A673 (cell line): ENCODE measurements around the gene FICD. TPM values are rescaled to one million over a fixed set of nuclear protein-coding genes. Genes with fewer than 3 reads are reported as not detected.
A peak's percentile ranks its signal among the peaks of the same experiment; 100 is the strongest.

Experiments
- BruUV-seq: library from RNA; stranded (reverse); fragments of 400-500 nt; replicated peaks from 2 replicates; lab custom pipeline; 2021; lab: Mats Ljungman, UMichigan
- CTCF ChIA-PET: fragments of 300-600 bp; sonication (Branson Sonifier 250); formaldehyde crosslinking; loops from one replicate; lab custom pipeline; 2022; ENCODE audit warnings: antibody characterized with exemption; lab: Charles Lee
- POLR2A ChIA-PET: fragments of 300-600 bp; sonication (Branson Sonifier 250); formaldehyde crosslinking; loops from one replicate; lab custom pipeline; 2022; ENCODE audit warnings: antibody characterized with exemption; ENCODE audit not compliant: low non-redundant PET; lab: Charles Lee
- DNase-seq: peaks from one replicate; pipeline ENCODE4 v3.0.0-alpha.2; 2015; ENCODE audit warnings: low spot score
- H3K27ac ChIP-seq: fragments of 200-600 bp; sonication (generic); 2 replicates; pipeline ENCODE4 v1.5.1; 2016; ENCODE audit warnings: mixed run types, low read depth, mild to moderate bottlenecking, mixed read lengths, antibody characterized with exemption, low read length; ENCODE audit not compliant: poor library complexity, severe bottlenecking
- H3K27me3 ChIP-seq: fragments of 200-600 bp; sonication (generic); replicated peaks from 2 replicates; pipeline ENCODE4 v1.6.1; 2017; ENCODE audit warnings: mixed run types, low read depth, mild to moderate bottlenecking, mixed read lengths, antibody characterized with exemption, low read length; ENCODE audit not compliant: insufficient read depth, poor library complexity
- H3K36me3 ChIP-seq: fragments of 200-600 bp; sonication (generic); 2 replicates; pipeline ENCODE4 v1.6.1; 2016; ENCODE audit warnings: mixed run types, mild to moderate bottlenecking, mixed read lengths, antibody characterized with exemption, low read length; ENCODE audit not compliant: insufficient read depth, poor library complexity, severe bottlenecking
- H3K4me1 ChIP-seq: fragments of 200-600 bp; sonication (generic); 2 replicates; pipeline ENCODE4 v1.6.1; 2017; ENCODE audit warnings: mixed run types, mild to moderate bottlenecking, mixed read lengths, antibody characterized with exemption, low read length; ENCODE audit not compliant: insufficient read depth, poor library complexity, severe bottlenecking
- H3K4me3 ChIP-seq: fragments of 200-600 bp; sonication (generic); 2 replicates; pipeline ENCODE4 v1.5.1; 2016; ENCODE audit warnings: low read depth, mixed run types, mild to moderate bottlenecking, mixed read lengths, low read length; ENCODE audit not compliant: poor library complexity, severe bottlenecking
- H3K9me3 ChIP-seq: fragments of 200-600 bp; sonication (generic); 2 replicates; pipeline ENCODE4 v1.6.1; 2016; ENCODE audit warnings: mixed run types, low read depth, mild to moderate bottlenecking, mixed read lengths, antibody characterized with exemption, low read length; ENCODE audit not compliant: poor library complexity, severe bottlenecking
- CTCF ChIP-seq: fragments of 300-800, 200-600 bp; sonication (generic); conservative IDR thresholded peaks from 2 replicates; pipeline ENCODE4 v1.5.1; 2017; ENCODE audit warnings: low read depth, mild to moderate bottlenecking, antibody characterized with exemption, low read length, moderate library complexity, mixed read lengths
- EZH2 ChIP-seq: fragments of 200-600 bp; sonication (generic); IDR thresholded peaks from 2 replicates; pipeline ENCODE4 v1.6.1; 2017; ENCODE audit warnings: borderline replicate concordance, low read depth, mild to moderate bottlenecking, mixed read lengths, antibody characterized with exemption, low read length; ENCODE audit not compliant: poor library complexity, severe bottlenecking
- intact Hi-C: fragments of 100-400 bp; cut with micrococcal nuclease; formaldehyde crosslinking; loops from one replicate; pipeline ENCODE4 v1.10.0; 2022; ENCODE audit not compliant: unreplicated experiment
- total RNA-seq: library from RNA; stranded (reverse); gene quantifications from 2 replicates; pipeline ENCODE4 v1.2.3, GENCODE V29; 2021

Gene FICD
- total RNA-seq, 1 experiment from 2014 or later: 3.6 TPM

- H3K27me3 ChIP-seq: peaks cover 26% of the 10 kb centered on the region
- ChIA-PET CTCF (no interaction called here), POLR2A (no interaction called here)
- TF ChIP-seq CTCF: peak; percentile 80
- no peak for TF ChIP-seq EZH2
- no peak overlapping the region for H3K4me3 ChIP-seq
- no peaks in the 10 kb centered on the region for H3K9me3 ChIP-seq
- intact Hi-C loops: no loop called here
- H3K27ac ChIP-seq: no peak overlapping the region
- DNase-seq: peak; percentile 69
- H3K36me3 ChIP-seq: no peaks in the 10 kb centered on the region
- no peaks in the 10 kb centered on the region for H3K4me1 ChIP-seq
- BruUV-seq: no TSS peak
These were observed 20.0 kb upstream of the FICD start for GRCh38 chr12:108495054-108495453.

- TF ChIP-seq CTCF (no peak), EZH2 (no peak)
- intact Hi-C loops: no loop called here
- Histone ChIP-seq H3K36me3 (no peaks in the 10 kb centered on the region), H3K27ac (no peak overlapping the region), H3K9me3 (no peaks in the 10 kb centered on the region), H3K27me3 (peaks cover 26% of the 10 kb centered on the region), H3K4me1 (no peaks in the 10 kb centered on the region), H3K4me3 (no peak overlapping the region)
- POLR2A ChIA-PET: no interaction called here
- CTCF ChIA-PET: no interaction called here
- no TSS peak for BruUV-seq
- DNase-seq: no peak
These were observed 19.1 kb upstream of the FICD start for GRCh38 chr12:108495823-108496579.

GRCh38 chr12:108498136-108498535 lies 16.9 kb upstream of the FICD start:
- DNase-seq: no peak

More at GRCh38 chr12:108498136-108498535, 16.9 kb upstream of the FICD start:
- intact Hi-C loops: no loop called here
- H3K4me3 ChIP-seq: no peak overlapping the region
- POLR2A ChIA-PET: no interaction called here
- H3K36me3 ChIP-seq: no peaks in the 10 kb centered on the region
- CTCF ChIA-PET: no interaction called here
- H3K9me3 ChIP-seq: peaks cover 5% of the 10 kb centered on the region
- no peaks in the 10 kb centered on the region for H3K4me1 ChIP-seq
- H3K27me3 ChIP-seq: peaks cover 13% of the 10 kb centered on the region
- BruUV-seq: no TSS peak
- TF ChIP-seq CTCF (no peak), EZH2 (no peak)
- no peak overlapping the region for H3K27ac ChIP-seq
